ENCODE data around the gene LIMS2. TPM values are rescaled to one million over a fixed set of nuclear protein-coding genes. Genes with fewer than 3 reads are reported as not detected.

The LIMS2 gene
- total and polyA plus RNA-seq, 2 of the 8 experiments (the other 6 are each of a cell fraction or from before 2014, with no cell fraction given) = 3.3 to 4.8 TPM

- Histone ChIP-seq H3K56ac (replicated peaks; ENCODE audit: insufficient read length, low read depth, low read length) (no peak overlapping the region), H4K8ac (ENCODE audit: extremely low read depth, insufficient read depth, low read length) (peak overlapping the region; percentile 22; the same call in 1 of the 2 replicates), H3K79me2 (ENCODE audit: control insufficient read depth in 1 of 2, insufficient read depth in 2 of 2, low read length in 2 of 2) (no peaks in the 10 kb centered on the region), H3K23me2 (ENCODE audit: low read depth, low read length) (no peaks in the 10 kb centered on the region), H3K9ac (replicated peaks in 1 of 4; ENCODE audit: extremely low read depth in 1 of 4, low read depth in 3 of 4, low read length in 3 of 4) (no peak overlapping the region), H3K4ac (replicated peaks; ENCODE audit: insufficient read length, low read depth, low read length) (no peak overlapping the region), H3K9me3 (ENCODE audit: insufficient read depth in 2 of 2, low read depth in 1 of 2, low read length in 1 of 2) (no peaks in the 10 kb centered on the region), H4K5ac (ENCODE audit: insufficient read length, low read depth, low read length) (no peak overlapping the region), H3K27me3 (replicated peaks in 1 of 4; ENCODE audit: control insufficient read depth in 3 of 4, extremely low read depth in 1 of 4, insufficient read depth in 3 of 4, low read length in 3 of 4) (peaks cover 0 to 2% (median 0%) of the 10 kb centered on the region in 4 experiments; a peak in 1 of 7 replicates), H2BK12ac (ENCODE audit: low read depth, low read length) (no peak overlapping the region), H3K14ac (ENCODE audit: insufficient read length) (no peak overlapping the region), H2BK5ac (ENCODE audit: low read depth, low read length) (no peak overlapping the region), H2BK15ac (ENCODE audit: low read length) (no peak overlapping the region), H2BK20ac (ENCODE audit: low read length) (no peak overlapping the region), H3K36me3 (ENCODE audit: control insufficient read depth in 2 of 4, insufficient read depth in 4 of 4, low read length in 3 of 4) (no peaks in the 10 kb centered on the region), H4K20me1 (replicated peaks in 1 of 2; ENCODE audit: control insufficient read depth in 1 of 2, insufficient read depth in 2 of 2, low read length in 2 of 2) (no peaks in the 10 kb centered on the region), H3K27ac (ENCODE audit: low read depth, low read length) (no peak overlapping the region), H3K23ac (ENCODE audit: insufficient read length) (no peak overlapping the region), H2AK5ac (ENCODE audit: low read depth, low read length) (no peak overlapping the region), H2AFZ (ENCODE audit: low read length) (no peak overlapping the region), H3K79me1 (ENCODE audit: low read depth, low read length) (0 out of 2 replicates have a peak, but pooled peaks cover 3% of the 10 kb centered on the region), H3K4me3 (ENCODE audit: extremely low read depth in 1 of 4, insufficient read depth in 2 of 4, low read depth in 3 of 4, low read length in 4 of 4) (no peak overlapping the region), H3K4me1 (replicated peaks in 1 of 4; ENCODE audit: control insufficient read depth in 3 of 4, insufficient read depth in 4 of 4, low read length in 3 of 4) (peaks cover 0 to 5% (median under 1%) of the 10 kb centered on the region in 4 experiments; a peak in 2 of 7 replicates), H2BK120ac (replicated peaks; ENCODE audit: low read depth, low read length) (no peak overlapping the region), H3K18ac (ENCODE audit: extremely low read depth, low read length) (no peak overlapping the region), H3K4me2 (ENCODE audit: insufficient read depth in 1 of 2, low read depth in 2 of 2, low read length in 2 of 2) (no peak overlapping the region), H4K91ac (replicated peaks; ENCODE audit: insufficient read length, low read length) (no peak overlapping the region)
- DNase-seq (ENCODE audit: low read depth in 1 of 2, low spot score in 2 of 2) (no peak), FAIRE-seq (no peak)
- CTCF ChIA-PET (ENCODE audit: partially characterized antibody) = interaction anchor here (0.5 to 13.7 kb wide), 9 partner anchors 8 to 128 kb away, joined by 3 to 160 read pairs (median 4); no protein-coding TSS in a partner anchor
- 87% methylated on average over 18 of the region's 19 CpGs; no CpG with 5 or more reads in 1 of the 2 experiments for WGBS, 2 experiments (ENCODE audit: extremely low coverage in 1 of 2, insufficient coverage in 1 of 2, insufficient read length in 1 of 2, insufficient replicate concordance in 2 of 2, low coverage in 1 of 2, low lambda C conversion rate in 2 of 2, missing lambda C conversion rate in 1 of 2)
- POLR2A ChIA-PET (ENCODE audit: partially characterized antibody) = interaction anchor here (1.5 kb wide), 1 partner anchor 118 kb away, joined by 3 read pairs; the partner anchor contains the start of gene IWS1
- TF ChIP-seq CTCF (IDR thresholded peaks at IDR 0.05; ENCODE audit: control extremely low read depth in 1 of 3, insufficient read depth in 1 of 3, low read depth in 1 of 3, low read length in 3 of 3) (peak in 1 of 3 experiments; percentile 6; a peak in 1 of 4 replicates), SIRT6 (IDR thresholded peaks at IDR 0.05; ENCODE audit: low read length) (no peak)
These were observed 31.0 kb downstream of the LIMS2 start for GRCh38 chr2:127644066-127645025.
